Occipital lobe (tissue), 3 donors: ENCODE data around the gene MED17. TPM values are rescaled to one million over a fixed set of nuclear protein-coding genes. Genes with fewer than 3 reads are reported as not detected.
A peak's percentile ranks its signal among the peaks of the same experiment; 100 is the strongest.

Experiments used
- DNase-seq: peaks from one replicate; lab custom pipeline; 2025; lab: John Stamatoyannopoulos, UW
- small RNA-seq: library from RNA; depleted of rRNA; stranded (forward); fragments of <200 nt; gene quantifications from one replicate; pipeline ENCODE3, GENCODE V24; 2014
- total RNA-seq: library from RNA; depleted of rRNA; stranded (reverse); fragments of >200 nt; gene quantifications from one replicate; pipeline ENCODE4 v1.2.3, GENCODE V29; 2014

MED17 gene
- total RNA-seq, 1 donor from 2014 or later: 78.0 TPM

- DNase-seq: peak; percentile 22
These were observed 65.9 kb downstream of the MED17 start for GRCh38 chr11:93849751-93850593.

GRCh38 chr11:93850594-93851018, 66.5 kb downstream of the MED17 start, which contains the start of gene VSTM5:
Gene VSTM5, minus strand, starts transcription at chr11:93850618. Its CDS starts 116 bp downstream, at chr11:93850502.
- no peak for DNase-seq

GRCh38 chr11:93852242-93852641, 68.2 kb downstream of the MED17 start:
- DNase-seq: no peak

DNA sequence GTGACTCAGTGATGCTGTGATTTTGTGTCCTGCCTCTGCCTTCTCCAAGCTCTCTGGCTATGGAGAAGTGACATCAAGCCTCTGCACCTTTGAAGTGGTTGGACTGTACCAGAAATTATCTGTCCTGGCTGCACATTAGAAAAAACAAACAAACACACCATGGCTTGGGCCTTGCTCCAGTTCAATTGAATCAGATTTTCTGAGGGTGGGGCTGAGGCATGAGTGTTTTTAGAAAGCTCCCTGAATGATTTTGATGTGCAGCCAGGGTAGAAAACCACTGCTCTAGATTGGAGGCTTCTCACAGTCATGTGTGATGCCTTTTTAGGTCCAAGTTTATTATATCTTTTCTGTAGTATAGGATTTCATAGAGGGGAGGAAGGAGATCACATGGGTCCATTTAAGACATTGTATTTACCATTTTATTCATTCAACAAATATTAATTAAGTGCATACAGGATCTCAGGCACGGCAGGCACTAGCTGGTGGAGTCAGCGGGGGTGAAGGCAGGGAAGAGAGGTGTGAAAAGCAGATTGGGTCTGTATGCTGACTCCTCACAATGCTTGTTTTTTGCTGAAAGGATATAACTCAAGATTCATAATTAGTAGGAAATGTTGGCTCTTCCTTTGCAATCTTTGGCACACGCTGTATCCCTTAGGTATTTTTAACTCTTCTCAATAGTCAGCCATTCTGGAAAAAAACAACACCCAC, 73.5 kb downstream of the MED17 start:
- no peak for DNase-seq

DNA sequence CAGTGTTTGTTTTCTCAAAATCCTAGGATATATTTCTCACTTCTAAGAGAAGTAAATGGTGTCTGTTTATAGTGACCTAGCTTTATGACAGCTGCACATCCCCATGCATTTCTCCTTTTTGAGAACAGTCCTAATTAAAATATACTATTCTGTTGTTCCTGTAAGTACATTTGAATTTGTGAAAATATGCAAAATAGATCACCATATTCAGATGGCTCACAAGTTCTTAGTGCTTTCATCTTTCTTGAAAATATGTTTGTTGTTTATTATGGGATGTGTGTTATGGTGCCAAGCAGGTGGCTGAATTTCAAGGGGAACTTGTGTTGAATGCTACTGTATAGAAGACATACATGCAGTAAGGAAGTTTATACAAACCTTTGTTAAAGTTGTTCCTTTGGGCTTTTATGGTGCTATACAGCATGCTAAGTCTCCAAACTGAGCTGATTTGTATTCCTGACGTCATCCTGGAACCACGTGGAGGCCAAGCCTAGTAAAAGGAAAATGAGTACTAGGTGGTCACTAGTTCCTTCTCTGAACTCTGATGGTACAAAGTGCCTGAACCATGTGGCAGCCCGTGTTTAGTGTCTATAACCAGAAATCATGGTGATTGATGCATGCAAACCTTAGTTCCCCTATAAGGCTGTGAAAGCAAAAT, 74.2 kb downstream of the MED17 start:
- DNase-seq: no peak

DNA sequence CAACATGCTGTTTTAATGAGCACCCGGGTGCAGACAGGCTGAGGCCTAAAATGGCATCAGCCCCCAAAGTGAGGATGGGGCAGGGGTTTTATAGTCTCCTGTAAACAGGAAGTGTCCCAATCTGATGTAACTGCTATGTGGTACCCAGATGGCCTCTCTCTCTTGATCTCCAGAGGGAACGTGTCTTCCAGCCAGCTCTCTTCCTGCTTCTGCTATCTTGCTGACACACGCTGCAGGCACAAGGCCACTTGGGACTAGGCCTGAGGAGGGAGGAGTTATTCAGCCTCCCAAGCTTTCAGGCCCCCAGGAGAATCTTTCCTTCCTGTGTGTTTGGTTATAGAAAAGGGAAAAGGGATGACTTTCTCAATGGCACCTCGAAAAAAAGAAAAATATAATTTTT, 77.7 kb downstream of the MED17 start:
- no peak for DNase-seq

Small RNA genes within 50 kb of the gene (small RNA-seq; reads per million reads assigned to genes)
- not detected for gene RF00019
- gene SNORA40: not detected

Other genes with a start within 250 kb of the MED17 start
- gene SMCO4, start 240.9 kb upstream of the MED17 start, total RNA-seq: 1.4 TPM
- gene CEP295, start 122.6 kb upstream of the MED17 start, total RNA-seq: 42.4 TPM
- 157 TPM for gene TAF1D, start 42.8 kb upstream of the MED17 start, total RNA-seq
- 39.6 TPM for gene C11orf54, start 42.6 kb upstream of the MED17 start, total RNA-seq
- 1.1 TPM for gene VSTM5, start 66.3 kb downstream of the MED17 start, total RNA-seq
- not detected for gene HEPHL1, start 237.1 kb downstream of the MED17 start, total RNA-seq